Nasal cavity respiratory epithelium epithelial cell of viscerocranial mucosa (primary cell): ENCODE measurements around the gene GPR34. TPM values are rescaled to one million over a fixed set of nuclear protein-coding genes. Genes with fewer than 3 reads are reported as not detected.

Source experiments
- total RNA-seq: library from RNA; depleted of rRNA; stranded (reverse); fragments of >200 nt; gene quantifications from 2 replicates; pipeline ENCODE4 v1.2.3, GENCODE V29; 2014

GPR34 gene
- total RNA-seq = not detected in 2 replicates

GRCh38 chrX:41688835-41689234 is at the start of gene GPR34:
Gene GPR34 (plus strand): TSS chrX:41688973. CDS start chrX:41695634, 6,661 bp downstream.

GRCh38 chrX:41723826-41724225 is 35.1 kb downstream of the GPR34 start, which contains the start of gene GPR82:
Gene GPR82 (plus strand): TSS chrX:41724181. CDS start chrX:41727027, 2,846 bp downstream.

Other genes with a start within 250 kb of the GPR34 start
- not detected in 2 replicates for gene NYX, start 241.6 kb upstream of the GPR34 start, total RNA-seq
- not detected in 2 replicates for gene GPR82, start 35.2 kb downstream of the GPR34 start, total RNA-seq
- 97.7 and 142 TPM in 2 replicates for gene CASK, start 234.6 kb downstream of the GPR34 start, total RNA-seq